Suprapubic skin (tissue), 3 donors: ENCODE data around the gene KCNH8.

Experiments used
- EP300 ChIP-seq: sonication (generic); formaldehyde crosslinking; IDR thresholded peaks from one replicate; pipeline ENCODE4 v1.6.1; 2017; ENCODE audit warnings: antibody characterized with exemption
- POLR2A ChIP-seq, 2 donors: fragments of 450-650 bp; IDR thresholded peaks; one replicate each; pipeline ENCODE4 v1.6.1; 2017; ENCODE audit warnings: antibody characterized with exemption in 2 of 2, mild to moderate bottlenecking in 2 of 2, moderate library complexity in 2 of 2
- TF ChIP-seq, protein P1 (sequence below), 2 donors: fragments of 200-600 bp in 1 of 2; fragments of 450-650 bp in 1 of 2; sonication (generic) in 1 of 2; IDR thresholded peaks; one replicate each; pipeline ENCODE4 v1.5.1; 2016 to 2019; ENCODE audit warnings: antibody characterized with exemption in 2 of 2, mild to moderate bottlenecking in 1 of 2, moderate library complexity in 1 of 2

DNA sequence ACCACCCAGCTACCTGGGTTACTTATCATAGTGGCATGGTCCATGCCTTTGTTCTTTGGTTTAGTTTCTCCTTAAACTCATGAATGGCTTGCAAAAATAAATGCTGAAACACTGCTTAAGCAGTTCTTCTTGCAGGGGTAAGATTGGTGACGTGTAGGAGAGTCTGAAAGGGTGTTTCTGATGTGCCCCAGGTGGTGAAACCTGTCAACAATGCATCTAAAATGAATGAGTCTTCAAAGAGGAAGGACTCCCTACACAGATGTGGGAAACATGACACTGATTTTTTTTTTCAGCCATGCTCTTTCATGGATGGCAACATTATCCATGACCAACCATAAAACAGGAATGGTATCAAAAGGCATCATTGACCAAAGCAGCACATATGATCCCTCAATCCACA lies 72.0 kb downstream of the KCNH8 start:
- TF ChIP-seq POLR2A (IDR thresholded peaks at IDR 0.05) (no peak), EP300 (no peak)
- TF ChIP-seq, protein P1, sequence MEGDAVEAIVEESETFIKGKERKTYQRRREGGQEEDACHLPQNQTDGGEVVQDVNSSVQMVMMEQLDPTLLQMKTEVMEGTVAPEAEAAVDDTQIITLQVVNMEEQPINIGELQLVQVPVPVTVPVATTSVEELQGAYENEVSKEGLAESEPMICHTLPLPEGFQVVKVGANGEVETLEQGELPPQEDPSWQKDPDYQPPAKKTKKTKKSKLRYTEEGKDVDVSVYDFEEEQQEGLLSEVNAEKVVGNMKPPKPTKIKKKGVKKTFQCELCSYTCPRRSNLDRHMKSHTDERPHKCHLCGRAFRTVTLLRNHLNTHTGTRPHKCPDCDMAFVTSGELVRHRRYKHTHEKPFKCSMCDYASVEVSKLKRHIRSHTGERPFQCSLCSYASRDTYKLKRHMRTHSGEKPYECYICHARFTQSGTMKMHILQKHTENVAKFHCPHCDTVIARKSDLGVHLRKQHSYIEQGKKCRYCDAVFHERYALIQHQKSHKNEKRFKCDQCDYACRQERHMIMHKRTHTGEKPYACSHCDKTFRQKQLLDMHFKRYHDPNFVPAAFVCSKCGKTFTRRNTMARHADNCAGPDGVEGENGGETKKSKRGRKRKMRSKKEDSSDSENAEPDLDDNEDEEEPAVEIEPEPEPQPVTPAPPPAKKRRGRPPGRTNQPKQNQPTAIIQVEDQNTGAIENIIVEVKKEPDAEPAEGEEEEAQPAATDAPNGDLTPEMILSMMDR (IDR thresholded peaks at IDR 0.05), result no peak
